ENCODE results near the gene PRRG1.

Gene PRRG1

DNA sequence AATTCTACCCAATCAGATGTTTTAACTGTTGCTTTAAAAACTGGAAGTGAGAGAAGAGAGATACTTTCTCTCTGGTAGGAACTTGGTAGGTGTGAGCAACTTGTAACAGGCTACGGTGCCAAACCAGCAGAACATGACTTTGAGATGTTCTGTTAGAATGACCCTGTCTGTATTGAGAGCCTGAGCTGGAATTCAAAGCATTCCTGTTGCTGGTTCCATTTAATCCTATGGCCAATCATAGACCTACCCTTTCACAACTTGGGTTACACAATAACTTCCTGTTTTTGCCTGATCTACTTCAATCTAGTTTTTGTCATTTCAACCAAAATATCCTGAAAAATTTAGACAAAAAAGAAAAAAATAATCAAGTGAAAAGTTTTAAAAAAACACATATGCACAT lies 1.7 kb upstream of the PRRG1 start:
- H3K9me3 ChIP-seq (ENCODE audit: control insufficient read depth, insufficient read depth, low read depth, low read length) = no peaks in the 10 kb centered on the region
- H3K27me3 ChIP-seq (ENCODE audit: control insufficient read depth, insufficient read depth, low read length) = no peaks in the 10 kb centered on the region; the same call in 1 of the 2 replicates
- no peak overlapping the region for H3K9ac ChIP-seq (ENCODE audit: low read length)
- no peaks in the 10 kb centered on the region for H3K36me3 ChIP-seq (ENCODE audit: control insufficient read depth, insufficient read depth, low read length)
- H3K4me3 ChIP-seq (ENCODE audit: low read depth, low read length) = no peak overlapping the region
- H3K27ac ChIP-seq (ENCODE audit: low read depth, low read length) = no peak overlapping the region
- peaks cover 21% of the 10 kb centered on the region for H3K4me1 ChIP-seq (ENCODE audit: control insufficient read depth, insufficient read depth, low read length)

DNA sequence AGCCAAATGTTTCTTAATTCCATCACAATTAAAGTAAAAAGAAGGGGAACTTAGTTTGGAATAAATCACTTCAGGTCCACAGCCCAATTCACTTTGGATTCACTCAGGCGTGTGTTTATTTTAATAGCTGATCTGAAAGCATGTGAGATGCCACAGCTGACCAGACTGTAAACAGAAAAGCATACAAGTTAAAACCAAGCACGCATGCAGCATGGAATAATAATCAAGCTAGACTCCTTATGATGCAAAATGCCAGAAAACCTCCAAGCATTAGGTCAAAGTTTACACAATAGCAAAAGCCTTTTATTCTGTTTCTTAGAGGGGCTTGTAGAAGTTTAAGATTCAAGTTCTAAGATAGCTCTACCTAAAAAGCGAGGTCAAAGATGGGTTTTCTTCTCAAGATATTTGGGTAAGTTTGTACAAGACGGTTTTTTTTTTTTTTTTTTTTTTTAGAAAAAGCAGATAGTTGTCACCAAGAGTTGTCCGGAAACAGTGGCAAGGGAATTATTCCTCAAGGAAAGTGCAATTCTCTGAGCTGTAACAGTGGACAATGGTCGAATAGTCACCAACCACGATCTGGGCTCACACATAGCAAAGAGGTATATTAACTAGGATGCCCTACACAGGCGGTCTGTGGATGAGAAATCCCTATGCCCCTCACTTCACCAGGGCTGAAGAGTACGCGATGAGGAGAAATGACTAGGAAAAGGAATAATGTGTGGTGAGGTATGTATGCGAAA lies 763 bp upstream of the PRRG1 start:
- Histone ChIP-seq H3K27ac (ENCODE audit: low read depth, low read length) (no peak overlapping the region), H3K36me3 (ENCODE audit: control insufficient read depth, insufficient read depth, low read length) (no peaks in the 10 kb centered on the region), H3K4me1 (ENCODE audit: control insufficient read depth, insufficient read depth, low read length) (peaks cover 21% of the 10 kb centered on the region), H3K9me3 (ENCODE audit: control insufficient read depth, insufficient read depth, low read depth, low read length) (no peaks in the 10 kb centered on the region), H3K4me3 (ENCODE audit: low read depth, low read length) (peak overlapping the region; percentile 100), H3K27me3 (ENCODE audit: control insufficient read depth, insufficient read depth, low read length) (no peaks in the 10 kb centered on the region; the same call in 1 of the 2 replicates), H3K9ac (ENCODE audit: low read length) (peak overlapping the region; percentile 49)

DNA sequence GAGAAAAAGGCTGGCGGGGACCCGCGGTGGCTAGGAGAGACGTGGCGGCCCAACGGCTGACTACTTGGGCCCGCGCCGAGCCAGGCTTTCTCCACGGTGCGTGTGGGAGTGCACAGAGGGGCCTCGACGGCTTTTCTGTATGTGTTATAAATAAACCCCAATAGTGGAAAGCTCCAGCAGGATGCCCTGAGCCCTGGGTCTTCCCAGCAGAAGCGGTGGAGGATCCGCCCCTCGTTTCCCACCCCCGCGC lies 268 bp upstream of the PRRG1 start:
- peak overlapping the region; percentile 100 for H3K4me3 ChIP-seq (ENCODE audit: low read depth, low read length)

DNA sequence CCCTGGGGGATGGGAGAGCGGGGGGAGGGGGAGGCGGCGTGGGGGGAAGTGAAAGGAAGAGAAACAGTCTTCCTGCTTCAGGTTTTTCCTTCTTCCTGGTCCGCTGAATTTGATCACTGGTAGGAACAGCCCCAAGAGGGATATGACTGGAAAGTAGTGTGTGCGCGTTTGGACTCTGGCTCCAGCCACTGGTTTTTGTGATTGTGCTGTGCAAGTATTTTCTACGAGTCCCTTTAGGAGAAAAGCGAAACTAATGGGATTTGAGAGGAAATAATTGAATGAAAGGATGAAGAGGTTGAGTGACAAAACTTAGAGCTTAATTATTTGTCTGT lies 836 bp downstream of the PRRG1 start:
- no peaks in the 10 kb centered on the region for H3K9me3 ChIP-seq (ENCODE audit: control insufficient read depth, insufficient read depth, low read depth, low read length)
- H3K4me3 ChIP-seq (ENCODE audit: low read depth, low read length) = peak overlapping the region; percentile 100
- no peak overlapping the region for H3K27ac ChIP-seq (ENCODE audit: low read depth, low read length)
- H3K4me1 ChIP-seq (ENCODE audit: control insufficient read depth, insufficient read depth, low read length) = peaks cover 21% of the 10 kb centered on the region
- H3K9ac ChIP-seq (ENCODE audit: low read length) = peak overlapping the region; percentile 95
- H3K36me3 ChIP-seq (ENCODE audit: control insufficient read depth, insufficient read depth, low read length) = no peaks in the 10 kb centered on the region
- no peaks in the 10 kb centered on the region; the same call in 1 of the 2 replicates for H3K27me3 ChIP-seq (ENCODE audit: control insufficient read depth, insufficient read depth, low read length)

More for the DNA sequence above, 268 bp upstream of the PRRG1 start:
- no peak overlapping the region for H3K27ac ChIP-seq (ENCODE audit: low read depth, low read length)
- no peaks in the 10 kb centered on the region for H3K36me3 ChIP-seq (ENCODE audit: control insufficient read depth, insufficient read depth, low read length)
- no peaks in the 10 kb centered on the region for H3K9me3 ChIP-seq (ENCODE audit: control insufficient read depth, insufficient read depth, low read depth, low read length)
- H3K4me1 ChIP-seq (ENCODE audit: control insufficient read depth, insufficient read depth, low read length) = peaks cover 21% of the 10 kb centered on the region
- H3K9ac ChIP-seq (ENCODE audit: low read length) = peak overlapping the region; percentile 49
- no peaks in the 10 kb centered on the region; the same call in 1 of the 2 replicates for H3K27me3 ChIP-seq (ENCODE audit: control insufficient read depth, insufficient read depth, low read length)

DNA sequence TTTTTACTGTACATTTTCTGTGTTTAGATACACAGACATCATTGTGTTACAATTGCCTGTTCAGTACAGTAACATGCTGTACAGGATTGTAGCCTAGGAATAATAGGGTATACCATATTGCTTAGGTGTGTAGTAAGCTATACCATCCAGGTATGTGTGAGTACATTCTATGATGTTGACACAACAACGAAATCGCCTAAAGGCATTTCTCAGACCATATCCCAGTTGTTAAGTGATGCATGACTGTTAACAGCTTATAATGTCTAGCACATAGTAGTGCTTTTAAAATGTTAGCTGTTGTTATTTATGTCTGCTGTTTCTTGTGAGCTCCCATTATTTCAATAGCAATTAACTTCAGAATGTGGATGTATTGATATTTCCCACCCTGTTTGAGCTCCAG lies 4.5 kb downstream of the PRRG1 start:
- Histone ChIP-seq H3K9me3 (ENCODE audit: control insufficient read depth, insufficient read depth, low read depth, low read length) (no peaks in the 10 kb centered on the region; the same call in 1 of the 2 replicates), H3K27ac (ENCODE audit: low read depth, low read length) (no peak overlapping the region), H3K36me3 (ENCODE audit: control insufficient read depth, insufficient read depth, low read length) (no peaks in the 10 kb centered on the region), H3K4me3 (ENCODE audit: low read depth, low read length) (no peak overlapping the region), H3K4me1 (ENCODE audit: control insufficient read depth, insufficient read depth, low read length) (peaks cover 10% of the 10 kb centered on the region; the same call in 1 of the 2 replicates), H3K9ac (ENCODE audit: low read length) (no peak overlapping the region), H3K27me3 (ENCODE audit: control insufficient read depth, insufficient read depth, low read length) (no peaks in the 10 kb centered on the region)

DNA sequence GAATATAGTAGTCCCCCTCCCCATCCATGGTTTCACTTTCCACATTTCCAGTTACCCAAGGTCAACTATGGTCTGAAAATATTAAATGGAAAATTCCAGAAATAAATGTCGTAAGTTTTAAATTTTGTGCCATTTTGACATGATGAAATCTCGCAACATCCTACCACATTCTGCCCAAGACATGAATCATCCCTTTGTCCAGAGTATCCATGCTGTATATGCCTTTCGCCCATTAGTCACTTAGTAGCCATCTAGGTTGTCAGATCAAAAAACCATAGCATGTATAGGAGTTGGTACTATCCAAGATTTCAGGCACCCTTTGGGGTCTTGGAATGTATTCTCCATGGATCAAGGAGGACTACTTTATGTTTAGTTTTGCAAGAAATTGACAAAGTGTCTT lies 8.3 kb downstream of the PRRG1 start:
- Histone ChIP-seq H3K9me3 (ENCODE audit: control insufficient read depth, insufficient read depth, low read depth, low read length) (peaks cover 16% of the 10 kb centered on the region; the same call in 1 of the 2 replicates), H3K27me3 (ENCODE audit: control insufficient read depth, insufficient read depth, low read length) (no peaks in the 10 kb centered on the region), H3K4me1 (ENCODE audit: control insufficient read depth, insufficient read depth, low read length) (no peaks in the 10 kb centered on the region; the same call in 1 of the 2 replicates), H3K9ac (ENCODE audit: low read length) (no peak overlapping the region), H3K27ac (ENCODE audit: low read depth, low read length) (no peak overlapping the region), H3K4me3 (ENCODE audit: low read depth, low read length) (no peak overlapping the region), H3K36me3 (ENCODE audit: control insufficient read depth, insufficient read depth, low read length) (no peaks in the 10 kb centered on the region)

DNA sequence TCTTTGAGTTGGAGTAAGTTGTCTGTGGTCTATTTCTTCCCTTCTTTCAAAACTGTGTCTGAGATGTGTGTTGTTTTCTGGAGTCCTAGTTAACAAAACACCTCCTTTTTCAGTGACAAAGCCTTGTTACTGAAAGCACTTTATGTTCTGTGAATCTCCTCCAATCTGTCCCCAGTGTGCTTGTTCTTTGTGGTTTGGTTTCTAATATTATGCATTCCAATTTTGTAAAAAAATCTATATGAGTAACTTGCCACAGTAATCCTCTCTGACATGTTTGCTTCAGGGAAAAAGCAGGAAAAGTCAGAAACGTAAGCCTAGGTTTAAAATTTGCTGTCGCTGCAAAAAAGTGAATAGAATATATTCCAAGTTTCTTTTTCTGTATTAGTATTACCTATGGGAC lies 12.4 kb downstream of the PRRG1 start:
- no peaks in the 10 kb centered on the region for H3K36me3 ChIP-seq (ENCODE audit: control insufficient read depth, insufficient read depth, low read length)
- no peak overlapping the region for H3K4me3 ChIP-seq (ENCODE audit: low read depth, low read length)
- H3K9ac ChIP-seq (ENCODE audit: low read length) = no peak overlapping the region

DNA sequence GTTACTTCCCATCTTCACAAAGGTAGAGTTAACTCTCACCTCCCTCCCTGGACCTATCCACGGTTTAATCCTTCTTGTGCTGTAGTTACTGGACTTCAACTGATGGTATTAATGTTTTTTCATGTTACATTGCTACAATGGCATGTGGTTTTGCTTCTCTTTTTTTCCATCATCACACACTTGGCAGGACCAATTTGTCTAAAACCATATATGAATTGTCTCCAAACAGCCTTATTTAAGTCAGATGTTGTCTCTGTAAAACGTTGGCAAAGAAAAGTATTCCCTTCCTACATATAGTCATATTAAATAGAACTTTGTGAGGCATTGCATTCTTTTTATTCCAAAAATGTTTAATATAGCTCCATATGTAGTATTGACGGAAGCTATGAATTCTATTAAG lies 15.5 kb downstream of the PRRG1 start:
- Histone ChIP-seq H3K4me3 (ENCODE audit: low read depth, low read length) (no peak overlapping the region), H3K36me3 (ENCODE audit: control insufficient read depth, insufficient read depth, low read length) (no peaks in the 10 kb centered on the region), H3K9ac (ENCODE audit: low read length) (no peak overlapping the region), H3K27ac (ENCODE audit: low read depth, low read length) (no peak overlapping the region), H3K27me3 (ENCODE audit: control insufficient read depth, insufficient read depth, low read length) (no peaks in the 10 kb centered on the region), H3K9me3 (ENCODE audit: control insufficient read depth, insufficient read depth, low read depth, low read length) (peaks cover 16% of the 10 kb centered on the region; the same call in 1 of the 2 replicates), H3K4me1 (ENCODE audit: control insufficient read depth, insufficient read depth, low read length) (no peaks in the 10 kb centered on the region; the same call in 1 of the 2 replicates)

More for the DNA sequence above, 12.4 kb downstream of the PRRG1 start:
- Histone ChIP-seq H3K27me3 (ENCODE audit: control insufficient read depth, insufficient read depth, low read length) (no peaks in the 10 kb centered on the region), H3K27ac (ENCODE audit: low read depth, low read length) (no peak overlapping the region), H3K4me1 (ENCODE audit: control insufficient read depth, insufficient read depth, low read length) (no peaks in the 10 kb centered on the region; the same call in 1 of the 2 replicates), H3K9me3 (ENCODE audit: control insufficient read depth, insufficient read depth, low read depth, low read length) (peaks cover 24% of the 10 kb centered on the region; the same call in 1 of the 2 replicates)

DNA sequence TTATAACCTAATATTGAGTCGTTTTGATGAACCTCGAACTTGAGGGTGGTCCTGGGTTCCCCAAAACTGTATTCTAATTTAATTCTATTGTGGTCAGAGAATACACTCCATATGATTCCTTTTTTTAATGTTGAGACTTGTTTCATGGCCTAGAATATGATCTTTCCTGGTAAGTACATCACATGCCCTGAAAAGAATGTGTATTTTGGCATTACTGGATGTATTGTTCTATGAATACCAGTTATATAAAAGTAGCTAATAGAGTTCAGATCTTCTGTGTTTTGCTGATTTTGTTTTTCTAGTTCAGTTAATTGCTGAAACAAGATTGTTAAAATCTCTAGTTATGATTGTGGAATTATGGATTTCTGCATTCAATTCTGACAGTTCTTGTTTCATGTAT lies 18.8 kb downstream of the PRRG1 start:
- H3K9me3 ChIP-seq (ENCODE audit: control insufficient read depth, insufficient read depth, low read depth, low read length) = peaks cover 8% of the 10 kb centered on the region; the same call in 1 of the 2 replicates
- H3K27me3 ChIP-seq (ENCODE audit: control insufficient read depth, insufficient read depth, low read length) = no peaks in the 10 kb centered on the region
- peaks cover 2% of the 10 kb centered on the region; the same call in 1 of the 2 replicates for H3K36me3 ChIP-seq (ENCODE audit: control insufficient read depth, insufficient read depth, low read length)
- H3K27ac ChIP-seq (ENCODE audit: low read depth, low read length) = no peak overlapping the region
- no peak overlapping the region for H3K9ac ChIP-seq (ENCODE audit: low read length)
- no peaks in the 10 kb centered on the region for H3K4me1 ChIP-seq (ENCODE audit: control insufficient read depth, insufficient read depth, low read length)
- H3K4me3 ChIP-seq (ENCODE audit: low read depth, low read length) = no peak overlapping the region

DNA sequence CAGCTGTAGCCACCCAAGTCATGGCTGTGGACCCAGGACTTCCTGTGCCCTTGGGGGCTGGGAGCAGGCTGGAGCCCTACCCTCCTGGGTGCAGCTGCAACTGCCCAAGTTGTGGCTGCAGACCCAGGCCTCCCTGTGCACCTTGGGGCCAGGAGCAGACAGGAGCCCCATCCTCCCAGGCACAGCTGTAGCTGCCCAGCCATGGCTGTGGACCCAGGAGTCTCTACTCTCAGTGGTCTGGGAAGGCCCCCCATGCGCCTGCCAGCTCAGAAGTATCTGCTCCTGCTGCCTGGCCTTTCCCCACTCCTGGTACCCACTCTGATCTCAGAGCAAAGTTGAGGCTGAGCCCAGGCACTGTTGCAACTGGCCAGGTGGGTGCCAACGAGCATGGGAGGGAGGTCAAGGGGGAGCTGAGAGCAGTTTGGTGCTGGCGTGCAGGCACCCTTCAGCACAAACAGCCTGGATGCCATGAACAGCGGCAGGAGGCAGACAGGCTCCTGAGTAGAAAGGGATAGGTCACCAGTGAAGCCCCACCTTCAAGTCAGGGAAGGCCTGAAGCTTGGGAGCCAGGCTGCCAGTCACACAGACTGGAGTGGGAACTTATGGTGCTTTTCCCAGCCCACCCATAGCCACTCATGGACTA lies 21.5 kb downstream of the PRRG1 start:
- H3K27me3 ChIP-seq (ENCODE audit: control insufficient read depth, insufficient read depth, low read length) = no peaks in the 10 kb centered on the region
- no peaks in the 10 kb centered on the region for H3K4me1 ChIP-seq (ENCODE audit: control insufficient read depth, insufficient read depth, low read length)
- peaks cover 2% of the 10 kb centered on the region; the same call in 1 of the 2 replicates for H3K36me3 ChIP-seq (ENCODE audit: control insufficient read depth, insufficient read depth, low read length)
- no peak overlapping the region for H3K27ac ChIP-seq (ENCODE audit: low read depth, low read length)
- H3K9me3 ChIP-seq (ENCODE audit: control insufficient read depth, insufficient read depth, low read depth, low read length) = peaks cover 4% of the 10 kb centered on the region; the same call in 1 of the 2 replicates
- no peak overlapping the region for H3K4me3 ChIP-seq (ENCODE audit: low read depth, low read length)
- H3K9ac ChIP-seq (ENCODE audit: low read length) = no peak overlapping the region

DNA sequence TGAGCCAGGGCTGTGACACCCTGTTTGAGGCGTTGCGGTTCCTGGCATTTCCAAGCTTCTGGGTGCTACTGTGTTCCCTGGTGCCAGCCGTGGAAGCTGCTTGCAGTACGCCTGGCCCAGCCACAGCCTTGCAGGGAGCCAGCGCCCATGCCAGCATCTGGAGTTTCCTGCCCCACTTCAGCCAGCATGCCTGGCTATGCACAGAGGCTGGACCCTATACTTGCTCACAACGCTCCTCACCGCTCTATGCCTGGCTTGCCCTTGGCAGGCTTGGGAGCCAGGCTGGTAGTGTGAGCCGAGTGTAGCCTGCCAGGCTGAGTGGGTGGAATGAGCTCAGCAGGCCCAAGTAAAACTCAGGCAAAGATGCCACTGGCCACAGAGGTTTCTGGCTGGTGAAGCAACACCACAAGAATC lies 22.4 kb downstream of the PRRG1 start:
- Histone ChIP-seq H3K27ac (ENCODE audit: low read depth, low read length) (no peak overlapping the region), H3K4me3 (ENCODE audit: low read depth, low read length) (no peak overlapping the region), H3K9ac (ENCODE audit: low read length) (no peak overlapping the region), H3K9me3 (ENCODE audit: control insufficient read depth, insufficient read depth, low read depth, low read length) (0 out of 2 replicates have a peak, but pooled peaks cover under 1% of the 10 kb centered on the region), H3K27me3 (ENCODE audit: control insufficient read depth, insufficient read depth, low read length) (no peaks in the 10 kb centered on the region), H3K36me3 (ENCODE audit: control insufficient read depth, insufficient read depth, low read length) (peaks cover 2% of the 10 kb centered on the region; the same call in 1 of the 2 replicates), H3K4me1 (ENCODE audit: control insufficient read depth, insufficient read depth, low read length) (no peaks in the 10 kb centered on the region)
